ENCODE data around the gene GRB7. TPM values are rescaled to one million over a fixed set of nuclear protein-coding genes. Genes with fewer than 3 reads are reported as not detected.

Gene GRB7
- total RNA-seq, 1 donor from 2014 or later = 31.8 TPM

DNA sequence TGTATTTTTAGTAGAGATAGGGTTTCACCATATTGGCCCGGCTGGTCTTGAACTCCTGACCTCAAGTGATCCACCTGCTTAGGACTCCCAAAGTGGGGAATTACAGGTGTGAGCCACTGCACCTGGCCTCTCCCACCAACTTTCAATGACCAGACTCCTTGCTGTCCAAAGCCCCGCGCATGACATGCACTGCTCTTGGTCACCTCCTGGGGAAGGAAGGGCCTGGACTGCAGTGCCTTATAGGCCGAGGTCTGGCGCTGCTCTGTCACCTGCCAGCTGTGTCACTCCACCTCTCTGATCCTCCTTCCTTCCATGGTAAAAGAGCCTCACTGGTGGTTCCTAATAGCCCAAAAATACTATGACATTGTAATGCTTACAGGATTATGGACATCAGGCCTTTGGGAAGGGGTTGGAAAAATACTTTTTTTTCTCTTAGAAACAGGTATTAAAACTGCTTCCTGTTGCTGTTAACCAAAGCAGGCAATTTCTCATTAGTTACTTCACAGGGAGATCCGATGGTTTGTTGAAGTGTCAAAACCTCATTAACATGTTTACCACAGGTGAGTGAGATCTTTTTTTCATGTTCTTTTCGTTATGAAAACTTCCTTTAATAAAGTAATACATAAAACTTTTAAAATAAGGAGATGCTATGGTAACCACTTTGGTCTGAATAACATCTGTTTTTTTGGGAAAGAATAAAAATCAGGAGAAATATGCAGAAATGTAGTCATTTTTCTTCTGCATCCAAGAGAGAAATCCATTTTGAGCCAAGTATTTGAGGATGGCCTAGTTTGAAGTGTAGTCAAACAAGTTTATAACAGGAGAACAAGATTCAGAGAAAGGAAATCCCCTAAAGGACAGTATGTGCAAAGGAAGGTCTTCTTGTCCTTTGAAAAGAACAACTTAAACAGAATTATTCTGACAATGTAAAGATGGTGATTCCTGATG, 35.5 kb downstream of the GRB7 start:
- H3K27me3 Mint-ChIP-seq = peaks cover 11% of the 10 kb centered on the region
- H3K4me3 Mint-ChIP-seq = no peak overlapping the region
- no peaks in the 10 kb centered on the region for H3K36me3 Mint-ChIP-seq
- no peak for DNase-seq (ENCODE audit: extremely low spot score, unreplicated experiment)
- peaks cover 8% of the 10 kb centered on the region for H3K4me1 Mint-ChIP-seq (ENCODE audit: unreplicated experiment)
- TF ChIP-seq, protein P1, sequence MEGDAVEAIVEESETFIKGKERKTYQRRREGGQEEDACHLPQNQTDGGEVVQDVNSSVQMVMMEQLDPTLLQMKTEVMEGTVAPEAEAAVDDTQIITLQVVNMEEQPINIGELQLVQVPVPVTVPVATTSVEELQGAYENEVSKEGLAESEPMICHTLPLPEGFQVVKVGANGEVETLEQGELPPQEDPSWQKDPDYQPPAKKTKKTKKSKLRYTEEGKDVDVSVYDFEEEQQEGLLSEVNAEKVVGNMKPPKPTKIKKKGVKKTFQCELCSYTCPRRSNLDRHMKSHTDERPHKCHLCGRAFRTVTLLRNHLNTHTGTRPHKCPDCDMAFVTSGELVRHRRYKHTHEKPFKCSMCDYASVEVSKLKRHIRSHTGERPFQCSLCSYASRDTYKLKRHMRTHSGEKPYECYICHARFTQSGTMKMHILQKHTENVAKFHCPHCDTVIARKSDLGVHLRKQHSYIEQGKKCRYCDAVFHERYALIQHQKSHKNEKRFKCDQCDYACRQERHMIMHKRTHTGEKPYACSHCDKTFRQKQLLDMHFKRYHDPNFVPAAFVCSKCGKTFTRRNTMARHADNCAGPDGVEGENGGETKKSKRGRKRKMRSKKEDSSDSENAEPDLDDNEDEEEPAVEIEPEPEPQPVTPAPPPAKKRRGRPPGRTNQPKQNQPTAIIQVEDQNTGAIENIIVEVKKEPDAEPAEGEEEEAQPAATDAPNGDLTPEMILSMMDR (conservative IDR thresholded peaks at IDR 0.05) = no peak
- no peak overlapping the region for H3K27ac Mint-ChIP-seq
- H3K9me3 Mint-ChIP-seq = no peaks in the 10 kb centered on the region

DNA sequence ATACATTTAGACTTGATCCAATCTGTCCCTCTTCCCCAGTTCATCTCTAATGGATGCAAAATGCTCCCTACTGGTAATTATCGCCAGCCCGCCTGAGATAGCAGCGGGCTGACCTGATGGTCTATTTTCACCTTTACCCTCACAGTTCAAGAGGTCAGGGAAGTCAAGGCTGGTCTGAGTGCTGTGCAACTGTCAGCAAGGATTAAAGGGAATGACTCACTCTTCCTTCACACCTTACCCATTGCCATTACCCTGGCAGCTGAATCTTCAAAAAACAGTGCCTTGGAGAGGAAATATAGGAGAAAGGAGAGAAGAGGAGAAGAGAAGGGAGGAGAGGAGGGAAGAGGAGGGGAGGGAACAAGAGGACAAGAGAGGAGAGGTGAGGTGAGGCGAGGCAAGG, 36.3 kb downstream of the GRB7 start:
- Mint-ChIP-seq H3K4me1 (ENCODE audit: unreplicated experiment) (peaks cover 5% of the 10 kb centered on the region), H3K27ac (no peak overlapping the region), H3K4me3 (no peak overlapping the region), H3K36me3 (no peaks in the 10 kb centered on the region), H3K9me3 (no peaks in the 10 kb centered on the region), H3K27me3 (peaks cover 11% of the 10 kb centered on the region)
- DNase-seq (ENCODE audit: extremely low spot score, unreplicated experiment) = no peak
- TF ChIP-seq, protein P1 (conservative IDR thresholded peaks at IDR 0.05) = no peak

DNA sequence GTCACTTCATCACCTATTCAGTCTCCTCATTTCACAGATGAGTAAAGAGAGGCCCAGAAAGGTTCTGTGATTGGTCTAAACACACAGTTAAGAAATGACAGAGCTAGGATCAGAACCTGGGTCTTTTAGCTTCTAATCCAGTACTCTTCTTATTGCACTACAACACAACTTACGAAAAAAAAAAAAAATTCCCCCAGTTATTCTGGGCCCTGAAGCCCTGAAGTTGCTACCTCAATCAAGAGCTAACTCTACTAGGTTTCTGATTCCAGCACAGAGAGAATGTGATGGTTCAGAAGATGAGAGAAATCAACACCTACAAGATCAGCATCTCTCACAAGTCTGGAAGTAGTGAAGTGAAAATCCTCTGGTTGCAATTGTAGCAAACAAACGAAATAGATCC, 37.3 kb downstream of the GRB7 start:
- TF ChIP-seq, protein P1 (conservative IDR thresholded peaks at IDR 0.05) = no peak
- Mint-ChIP-seq H3K27ac (no peak overlapping the region), H3K36me3 (no peaks in the 10 kb centered on the region), H3K9me3 (no peaks in the 10 kb centered on the region), H3K4me1 (ENCODE audit: unreplicated experiment) (peaks cover 3% of the 10 kb centered on the region), H3K4me3 (no peak overlapping the region), H3K27me3 (peaks cover 11% of the 10 kb centered on the region)
- DNase-seq (ENCODE audit: extremely low spot score, unreplicated experiment) = no peak

DNA sequence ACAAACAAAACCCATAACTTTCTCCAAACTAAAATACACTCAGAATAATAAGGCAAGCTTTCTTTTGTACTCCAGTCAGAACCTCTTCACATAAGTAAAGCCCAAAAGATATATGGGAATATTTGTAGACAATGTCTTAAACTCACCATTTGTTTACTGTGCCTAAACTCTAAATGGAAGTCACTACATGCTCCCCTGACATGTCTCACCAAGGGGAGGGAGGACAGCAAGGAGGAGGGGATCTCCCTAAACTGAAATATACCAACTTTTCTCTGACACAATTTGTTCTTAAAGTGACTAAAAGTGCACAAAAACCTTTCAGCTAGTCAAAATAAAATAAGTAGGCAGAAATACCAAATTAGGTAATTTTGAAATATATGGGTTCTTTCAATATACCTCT, 38.5 kb downstream of the GRB7 start:
- TF ChIP-seq, protein P1 (conservative IDR thresholded peaks at IDR 0.05) = no peak
- Mint-ChIP-seq H3K27me3 (peaks cover 11% of the 10 kb centered on the region), H3K9me3 (no peaks in the 10 kb centered on the region), H3K36me3 (no peaks in the 10 kb centered on the region), H3K27ac (no peak overlapping the region), H3K4me1 (ENCODE audit: unreplicated experiment) (peaks cover 5% of the 10 kb centered on the region), H3K4me3 (no peak overlapping the region)
- no peak for DNase-seq (ENCODE audit: extremely low spot score, unreplicated experiment)

DNA sequence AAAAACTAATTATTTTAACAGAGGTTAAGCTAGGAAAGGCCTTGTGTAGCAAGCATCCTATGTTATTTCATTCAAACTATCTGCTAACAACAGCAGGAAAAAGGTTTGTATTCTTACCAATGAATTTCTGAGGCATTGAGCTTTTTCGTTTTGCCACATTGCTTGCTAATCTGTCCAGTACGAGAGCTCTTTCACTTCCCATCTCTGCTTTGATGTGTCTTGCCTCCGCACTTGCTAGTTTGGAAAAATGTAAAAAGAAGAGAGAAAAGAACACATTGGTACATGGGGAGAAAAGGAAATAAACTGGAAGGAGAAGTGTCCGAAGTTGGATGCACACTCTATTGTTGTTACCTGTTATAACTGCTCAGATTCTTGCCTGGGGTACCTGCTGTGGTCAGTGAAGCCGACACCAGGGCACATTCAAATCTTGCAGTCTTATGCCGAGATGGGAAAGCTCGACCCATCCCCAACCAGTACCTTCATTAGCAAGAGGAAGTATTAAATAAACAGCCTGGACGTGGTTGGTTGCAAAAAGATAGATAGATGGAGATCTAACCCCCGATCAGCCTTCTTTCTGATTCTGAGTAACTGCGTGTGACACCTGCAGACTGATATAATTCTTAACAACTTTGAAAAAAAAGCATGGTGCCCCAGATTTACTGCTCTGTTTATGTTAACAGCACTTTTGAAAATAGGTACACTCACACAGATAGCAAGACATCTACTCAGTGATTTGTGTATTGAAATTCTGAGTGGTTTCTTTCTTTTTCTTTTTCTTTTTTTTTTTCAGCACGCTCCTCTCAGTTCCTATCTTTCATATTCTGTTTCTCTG, 40.0 kb downstream of the GRB7 start:
- no peak for DNase-seq (ENCODE audit: extremely low spot score, unreplicated experiment)
- Mint-ChIP-seq H3K36me3 (no peaks in the 10 kb centered on the region), H3K4me1 (ENCODE audit: unreplicated experiment) (peaks cover 17% of the 10 kb centered on the region), H3K9me3 (peaks cover 4% of the 10 kb centered on the region), H3K4me3 (no peak overlapping the region), H3K27ac (no peak overlapping the region), H3K27me3 (peaks cover 6% of the 10 kb centered on the region)
- TF ChIP-seq, protein P1 (conservative IDR thresholded peaks at IDR 0.05) = no peak

All from type B pancreatic cell (in vitro differentiated cells).